Lower leg skin (tissue), 4 donors: Measurements from ENCODE around the gene CD74. TPM values are rescaled to one million over a fixed set of nuclear protein-coding genes. Genes with fewer than 3 reads are reported as not detected.

ENCODE experiments used
- DNase-seq, 2 donors: peaks; one replicate each; pipeline ENCODE4 v3.0.0-alpha.2; 2019; ENCODE audit warnings: low spot score in 2 of 2
- H3K4me3 ChIP-seq: fragments of 200-600 bp; sonication (generic); 2 replicates; pipeline ENCODE4 v1.5.1; 2017; ENCODE audit warnings: mild to moderate bottlenecking, low read depth; ENCODE audit not compliant: poor library complexity, severe bottlenecking
- CTCF ChIP-seq, 3 donors: fragments of 450-650 bp; IDR thresholded peaks; one replicate each; pipeline ENCODE4 v1.5.1; 2016; ENCODE audit warnings: antibody characterized with exemption in 3 of 3, mild to moderate bottlenecking in 3 of 3, moderate library complexity in 2 of 3
- POLR2A ChIP-seq, 2 donors: fragments of 450-650 bp; IDR thresholded peaks; one replicate each; pipeline ENCODE4 v1.6.1; 2016 to 2017; ENCODE audit warnings: antibody characterized with exemption in 2 of 2, mild to moderate bottlenecking in 1 of 2, moderate library complexity in 1 of 2
- WGBS, 2 donors: methylation state at CpG; one replicate each; pipeline ENCODE4 v1.1.5; 2018; 5-methylcytosine and 5-hydroxymethylcytosine counted together
- intact Hi-C: fragments of 100-400 bp; cut with DNase I; formaldehyde crosslinking; loops from one replicate; pipeline ENCODE4 v1.15.0; 2023; ENCODE audit warnings: low total_unique reads
- total RNA-seq, 4 donors: library from RNA; depleted of rRNA; stranded (reverse); fragments of >200 nt; gene quantifications; one replicate each; pipeline ENCODE4 v1.1.0, GENCODE V29; 2016

The CD74 gene
- total RNA-seq, 4 donors from 2014 or later: 500 to 762 (median 613) TPM

- no peak overlapping the region for H3K4me3 ChIP-seq
- intact Hi-C loops: no loop called here
- no peak for TF ChIP-seq POLR2A (IDR thresholded peaks at IDR 0.05)
- no peak for TF ChIP-seq CTCF (IDR thresholded peaks at IDR 0.05)
- DNase-seq: no peak
- WGBS, 2 donors: 55 to 73% methylated on average over 5 of the region's 5 CpGs
Measured at GRCh38 chr5:150404121-150404520, 8.6 kb downstream of the CD74 start.

DNA sequence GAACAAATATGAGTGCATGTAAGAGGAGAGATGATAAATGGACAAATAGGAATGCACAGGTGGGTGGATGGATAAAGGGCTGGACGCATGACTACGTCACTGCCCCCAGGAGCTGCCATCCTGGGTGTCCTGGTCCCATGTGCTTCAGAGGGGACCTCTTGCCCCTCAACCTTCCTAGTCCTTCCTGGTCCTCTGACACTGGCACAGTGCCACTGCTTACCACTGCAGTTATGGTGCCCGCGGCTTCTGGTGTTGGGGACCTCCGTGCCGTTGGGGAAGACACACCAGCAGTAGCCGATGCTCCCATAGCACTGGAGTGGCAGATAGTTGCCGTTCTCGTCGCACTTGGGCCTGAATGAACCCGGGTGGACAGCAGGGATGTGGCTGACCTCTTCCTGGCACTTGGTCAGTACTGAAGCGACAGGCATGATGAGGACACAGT lies 9.8 kb downstream of the CD74 start:
- TF ChIP-seq CTCF (IDR thresholded peaks at IDR 0.05) (no peak), POLR2A (IDR thresholded peaks at IDR 0.05) (no peak)
- no peak for DNase-seq
- 92 to 94% methylated on average over 9 to 11 of the region's 12 CpGs for WGBS, 2 donors
- no peak overlapping the region for H3K4me3 ChIP-seq
- intact Hi-C loops: no loop called here

- DNase-seq: no peak
- 83 to 92% methylated on average over 4 of the region's 4 CpGs for WGBS, 2 donors
- intact Hi-C loops: no loop called here
- no peak overlapping the region for H3K4me3 ChIP-seq
- TF ChIP-seq POLR2A (IDR thresholded peaks at IDR 0.05): no peak
- no peak for TF ChIP-seq CTCF (IDR thresholded peaks at IDR 0.05)
Measured at GRCh38 chr5:150402229-150402773, 10.4 kb downstream of the CD74 start.

- intact Hi-C loops: no loop called here
- no peak overlapping the region for H3K4me3 ChIP-seq
- no peak for TF ChIP-seq POLR2A (IDR thresholded peaks at IDR 0.05)
- TF ChIP-seq CTCF (IDR thresholded peaks at IDR 0.05): no peak
- no peak for DNase-seq
- 85 to 87% methylated on average over 11 of the region's 11 CpGs for WGBS, 2 donors
Measured at GRCh38 chr5:150401376-150402228, 11.1 kb downstream of the CD74 start.

DNA sequence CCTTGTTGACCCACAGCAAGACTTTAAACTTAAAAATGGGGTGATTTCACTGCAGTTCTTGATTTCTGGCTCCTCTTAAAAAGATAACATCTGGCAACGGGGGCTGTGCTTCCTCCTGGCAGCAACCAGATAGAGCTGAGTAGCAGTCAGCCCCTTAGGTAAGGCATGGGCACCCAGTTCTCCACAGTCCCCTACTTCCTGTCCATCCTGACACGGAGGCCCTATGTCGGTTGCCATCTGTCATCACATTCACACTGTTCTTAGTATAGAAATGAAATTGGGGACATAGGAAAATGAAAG lies 11.7 kb downstream of the CD74 start:
- H3K4me3 ChIP-seq: no peak overlapping the region
- no peak for DNase-seq
- intact Hi-C loops: no loop called here
- WGBS, 2 donors: 59 to 66% methylated on average over 3 of the region's 3 CpGs
- TF ChIP-seq CTCF (IDR thresholded peaks at IDR 0.05): no peak
- TF ChIP-seq POLR2A (IDR thresholded peaks at IDR 0.05): no peak
